ENCODE measurements around the gene DISC1. TPM values are rescaled to one million over a fixed set of nuclear protein-coding genes. Genes with fewer than 3 reads are reported as not detected.

DISC1 gene
- total RNA-seq, 1 experiment from 2014 or later = 1.8 TPM

DNA sequence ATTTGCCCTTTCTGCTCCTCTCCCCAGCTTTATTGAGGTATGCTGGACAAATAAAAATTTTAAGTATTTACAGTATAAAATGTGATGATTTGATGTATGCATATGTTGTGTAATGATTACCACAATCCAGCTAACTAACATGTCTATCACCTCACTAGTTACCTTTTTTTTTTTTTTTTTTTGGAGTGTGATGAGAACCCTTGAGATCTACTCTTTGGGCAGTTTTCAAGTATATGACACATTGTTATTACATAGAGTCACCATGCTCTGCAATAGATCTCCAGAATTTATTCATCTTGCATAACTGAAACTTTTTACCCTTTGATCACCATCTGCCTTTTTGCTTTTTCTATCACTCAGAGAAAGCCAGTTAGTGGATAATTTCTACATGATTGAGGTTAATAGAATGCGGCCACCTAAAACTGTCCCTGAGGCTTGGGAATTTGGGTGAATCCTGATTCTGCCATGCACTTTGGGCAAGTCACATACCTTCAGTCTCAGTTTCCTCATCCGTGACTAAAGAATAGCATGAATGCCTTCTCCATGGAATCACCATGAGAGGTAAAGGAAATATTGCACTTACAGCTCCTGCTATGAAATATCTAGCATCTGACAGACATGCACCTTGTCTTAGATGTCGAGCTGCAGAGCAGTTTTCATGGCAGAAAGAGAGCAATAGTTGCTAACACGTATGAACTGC, 295.2 kb downstream of the DISC1 start:
- Histone ChIP-seq H3K27me3 (replicated peaks; ENCODE audit: insufficient read depth, low read depth, low read length, poor library complexity) (no peaks in the 10 kb centered on the region), H3K4me1 (ENCODE audit: insufficient read depth, low read length, poor library complexity, severe bottlenecking) (peaks cover 10% of the 10 kb centered on the region), H3K4me3 (ENCODE audit: low read depth, low read length, poor library complexity, severe bottlenecking) (no peak overlapping the region), H3K36me3 (ENCODE audit: insufficient read depth, low read length, poor library complexity, severe bottlenecking) (no peaks in the 10 kb centered on the region), H3K9me3 (ENCODE audit: low read depth, low read length, poor library complexity, severe bottlenecking) (no peaks in the 10 kb centered on the region), H3K27ac (ENCODE audit: low read depth, low read length, poor library complexity, severe bottlenecking) (no peak overlapping the region)
- TF ChIP-seq EZH2 (IDR thresholded peaks at IDR 0.05; ENCODE audit: borderline replicate concordance, low read depth, low read length, poor library complexity, severe bottlenecking) = no peak
- TF ChIP-seq, protein P1, sequence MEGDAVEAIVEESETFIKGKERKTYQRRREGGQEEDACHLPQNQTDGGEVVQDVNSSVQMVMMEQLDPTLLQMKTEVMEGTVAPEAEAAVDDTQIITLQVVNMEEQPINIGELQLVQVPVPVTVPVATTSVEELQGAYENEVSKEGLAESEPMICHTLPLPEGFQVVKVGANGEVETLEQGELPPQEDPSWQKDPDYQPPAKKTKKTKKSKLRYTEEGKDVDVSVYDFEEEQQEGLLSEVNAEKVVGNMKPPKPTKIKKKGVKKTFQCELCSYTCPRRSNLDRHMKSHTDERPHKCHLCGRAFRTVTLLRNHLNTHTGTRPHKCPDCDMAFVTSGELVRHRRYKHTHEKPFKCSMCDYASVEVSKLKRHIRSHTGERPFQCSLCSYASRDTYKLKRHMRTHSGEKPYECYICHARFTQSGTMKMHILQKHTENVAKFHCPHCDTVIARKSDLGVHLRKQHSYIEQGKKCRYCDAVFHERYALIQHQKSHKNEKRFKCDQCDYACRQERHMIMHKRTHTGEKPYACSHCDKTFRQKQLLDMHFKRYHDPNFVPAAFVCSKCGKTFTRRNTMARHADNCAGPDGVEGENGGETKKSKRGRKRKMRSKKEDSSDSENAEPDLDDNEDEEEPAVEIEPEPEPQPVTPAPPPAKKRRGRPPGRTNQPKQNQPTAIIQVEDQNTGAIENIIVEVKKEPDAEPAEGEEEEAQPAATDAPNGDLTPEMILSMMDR (conservative IDR thresholded peaks at IDR 0.05; ENCODE audit: low read depth, low read length) = no peak
- intact Hi-C loops (cut with micrococcal nuclease; ENCODE audit: unreplicated experiment) = no loop called here
- ChIA-PET CTCF (no interaction called here), POLR2A (ENCODE audit: low non-redundant PET) (no interaction called here)
- BruUV-seq (replicated peaks) = no TSS peak
- no peak for DNase-seq (ENCODE audit: low spot score)

DNA sequence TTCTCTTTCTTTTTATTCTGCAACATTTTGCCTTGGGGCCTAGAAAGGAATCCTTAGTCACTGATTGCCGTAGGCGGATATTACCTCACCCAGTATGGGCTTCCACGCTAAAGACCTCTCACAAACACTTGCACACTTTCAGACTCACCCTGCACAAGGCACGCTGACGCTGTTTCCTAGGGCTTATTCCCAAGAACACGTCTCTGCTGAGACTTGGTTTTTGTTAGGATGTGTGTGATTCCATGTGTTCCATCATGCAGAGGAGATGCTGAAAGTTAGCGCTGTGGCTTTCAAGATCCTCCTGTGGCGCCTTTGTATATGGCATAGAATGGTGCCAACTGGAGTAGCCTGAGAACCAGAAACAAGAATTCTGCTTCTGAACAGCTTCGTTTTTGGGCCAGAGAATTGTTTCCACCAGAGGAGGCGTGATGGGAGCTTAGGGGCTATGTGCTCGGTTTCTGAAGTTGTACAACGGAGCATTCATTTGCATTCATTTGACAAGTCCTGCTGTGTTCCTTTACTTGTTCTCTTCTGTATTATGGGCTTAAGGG, 297.0 kb downstream of the DISC1 start:
- Histone ChIP-seq H3K4me3 (ENCODE audit: low read depth, low read length, poor library complexity, severe bottlenecking) (no peak overlapping the region), H3K27ac (ENCODE audit: low read depth, low read length, poor library complexity, severe bottlenecking) (no peak overlapping the region), H3K27me3 (replicated peaks; ENCODE audit: insufficient read depth, low read depth, low read length, poor library complexity) (no peaks in the 10 kb centered on the region), H3K36me3 (ENCODE audit: insufficient read depth, low read length, poor library complexity, severe bottlenecking) (no peaks in the 10 kb centered on the region), H3K4me1 (ENCODE audit: insufficient read depth, low read length, poor library complexity, severe bottlenecking) (peaks cover 10% of the 10 kb centered on the region), H3K9me3 (ENCODE audit: low read depth, low read length, poor library complexity, severe bottlenecking) (no peaks in the 10 kb centered on the region)
- ChIA-PET POLR2A (ENCODE audit: low non-redundant PET) (interaction anchor here (0.6 kb wide), 1 partner anchor 27 kb away, joined by 5 read pairs; no protein-coding TSS in a partner anchor), CTCF (interaction anchor here (0.6 kb wide), 1 partner anchor 11 kb away, joined by 7 read pairs; no protein-coding TSS in a partner anchor)
- no peak for DNase-seq (ENCODE audit: low spot score)
- TF ChIP-seq, protein P1 (conservative IDR thresholded peaks at IDR 0.05; ENCODE audit: low read depth, low read length) = no peak
- TF ChIP-seq EZH2 (IDR thresholded peaks at IDR 0.05; ENCODE audit: borderline replicate concordance, low read depth, low read length, poor library complexity, severe bottlenecking) = no peak
- BruUV-seq (replicated peaks) = no TSS peak
- intact Hi-C loops (cut with micrococcal nuclease; ENCODE audit: unreplicated experiment) = no loop called here

DNA sequence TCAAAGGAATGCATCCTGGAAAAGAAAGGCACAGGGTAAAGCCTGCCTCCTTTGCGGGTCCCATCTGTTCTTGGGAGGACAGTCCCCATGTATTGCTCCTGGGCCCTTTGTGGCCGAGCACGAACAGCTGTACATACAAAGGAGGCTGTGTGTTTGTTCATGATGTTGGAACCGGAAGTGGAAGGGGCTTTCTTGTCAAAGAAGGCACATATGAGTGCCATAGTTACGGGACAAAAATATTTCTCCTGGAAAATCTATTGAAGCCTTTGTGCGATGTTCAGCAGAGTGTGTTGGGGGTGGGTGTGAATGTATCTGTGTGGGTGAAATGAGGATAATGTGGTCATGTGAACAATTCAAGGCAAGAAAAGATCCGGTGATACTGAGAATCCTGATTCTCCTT, 297.6 kb downstream of the DISC1 start:
- POLR2A ChIA-PET (ENCODE audit: low non-redundant PET) = interaction anchor here (0.6 kb wide), 1 partner anchor 26 kb away, joined by 5 read pairs; no protein-coding TSS in a partner anchor

More for the DNA sequence above, 297.6 kb downstream of the DISC1 start:
- BruUV-seq (replicated peaks) = no TSS peak
- H3K9me3 ChIP-seq (ENCODE audit: low read depth, low read length, poor library complexity, severe bottlenecking) = no peaks in the 10 kb centered on the region
- H3K27me3 ChIP-seq (replicated peaks; ENCODE audit: insufficient read depth, low read depth, low read length, poor library complexity) = no peaks in the 10 kb centered on the region
- TF ChIP-seq, protein P1 (conservative IDR thresholded peaks at IDR 0.05; ENCODE audit: low read depth, low read length) = no peak
- no peak for TF ChIP-seq EZH2 (IDR thresholded peaks at IDR 0.05; ENCODE audit: borderline replicate concordance, low read depth, low read length, poor library complexity, severe bottlenecking)
- CTCF ChIA-PET = no interaction called here
- no peaks in the 10 kb centered on the region for H3K36me3 ChIP-seq (ENCODE audit: insufficient read depth, low read length, poor library complexity, severe bottlenecking)
- no peak for DNase-seq (ENCODE audit: low spot score)
- H3K4me1 ChIP-seq (ENCODE audit: insufficient read depth, low read length, poor library complexity, severe bottlenecking) = peaks cover 12% of the 10 kb centered on the region
- no peak overlapping the region for H3K4me3 ChIP-seq (ENCODE audit: low read depth, low read length, poor library complexity, severe bottlenecking)
- no peak overlapping the region for H3K27ac ChIP-seq (ENCODE audit: low read depth, low read length, poor library complexity, severe bottlenecking)
- intact Hi-C loops (cut with micrococcal nuclease; ENCODE audit: unreplicated experiment) = no loop called here
